Endometrial microvascular endothelial cells (primary cell): ENCODE results near the gene GPR119. TPM values are rescaled to one million over a fixed set of nuclear protein-coding genes. Genes with fewer than 3 reads are reported as not detected.
"Not testable (repeated sequence)": the region's sequence is repeated elsewhere in the genome, so short reads cannot be mapped to it uniquely, and the experiment has no call there.

Experiments used
- in situ Hi-C: cut with HindIII; loops from 2 replicates; pipeline ENCODE4 v1.10.0; 2017; ENCODE audit warnings: low sequenced_read_pairs, low pct_unique_long_range_greater_than_20kb; ENCODE audit errors: inconsistent ontology term
- total RNA-seq: library from RNA; depleted of rRNA; stranded (reverse); fragments of >200 nt; gene quantifications from one replicate; pipeline ENCODE4 v1.2.3, GENCODE V29; 2015; ENCODE audit errors: inconsistent ontology term

The GPR119 gene
- total RNA-seq, result not detected

GRCh38 chrX:130385520-130385919, at the start of gene GPR119:
Gene GPR119, minus strand, starts transcription at chrX:130385674. Its CDS starts 227 bp downstream, at chrX:130385447.
- in situ Hi-C loops, result no loop called here

GRCh38 chrX:130429236-130429635, 43.8 kb upstream of the GPR119 start:
- in situ Hi-C loops, result not testable (repeated sequence)

DNA sequence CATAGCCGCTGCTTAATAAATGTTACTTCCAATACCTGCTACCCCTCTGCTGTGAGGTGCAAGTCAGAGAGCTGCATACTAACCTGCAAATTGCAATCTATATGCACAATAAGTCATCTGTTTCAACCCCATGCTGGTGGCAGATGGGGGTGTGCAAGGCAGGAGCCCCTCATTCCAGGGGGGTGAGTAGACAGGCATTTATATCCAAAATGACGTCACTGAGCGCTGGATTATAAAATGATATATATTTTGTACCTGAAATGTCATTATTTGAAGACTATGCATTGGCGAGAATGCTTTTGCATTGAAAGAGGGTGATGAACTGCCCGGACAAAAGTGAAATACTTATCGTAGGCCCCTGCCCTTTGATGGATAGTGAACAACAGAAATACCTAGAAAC, 41.1 kb upstream of the GPR119 start:
- in situ Hi-C loops, result no loop called here

GRCh38 chrX:130419263-130419662, 33.8 kb upstream of the GPR119 start:
- in situ Hi-C loops, result no loop called here

DNA sequence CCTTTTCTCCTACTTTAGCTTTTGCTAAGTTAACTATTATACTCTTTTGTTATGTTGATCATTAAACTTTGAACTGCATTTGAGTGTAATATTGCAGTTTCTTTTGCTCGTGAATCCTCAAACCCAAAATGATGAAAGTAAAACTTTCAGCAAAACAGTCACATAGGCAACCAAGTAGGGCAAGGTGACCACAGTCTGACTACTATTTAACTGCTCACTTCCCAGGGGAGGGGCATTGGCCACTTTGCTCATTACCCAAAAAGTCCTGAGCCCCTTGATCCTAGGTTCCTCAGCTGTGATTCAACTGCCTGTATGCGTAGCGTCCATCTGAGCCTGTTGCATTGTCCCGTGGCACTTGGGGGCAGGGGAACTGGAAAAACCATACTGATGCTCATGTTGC, 33.3 kb upstream of the GPR119 start:
- in situ Hi-C loops, result no loop called here

GRCh38 chrX:130418066-130418465, 32.6 kb upstream of the GPR119 start:
- in situ Hi-C loops, result no loop called here

DNA sequence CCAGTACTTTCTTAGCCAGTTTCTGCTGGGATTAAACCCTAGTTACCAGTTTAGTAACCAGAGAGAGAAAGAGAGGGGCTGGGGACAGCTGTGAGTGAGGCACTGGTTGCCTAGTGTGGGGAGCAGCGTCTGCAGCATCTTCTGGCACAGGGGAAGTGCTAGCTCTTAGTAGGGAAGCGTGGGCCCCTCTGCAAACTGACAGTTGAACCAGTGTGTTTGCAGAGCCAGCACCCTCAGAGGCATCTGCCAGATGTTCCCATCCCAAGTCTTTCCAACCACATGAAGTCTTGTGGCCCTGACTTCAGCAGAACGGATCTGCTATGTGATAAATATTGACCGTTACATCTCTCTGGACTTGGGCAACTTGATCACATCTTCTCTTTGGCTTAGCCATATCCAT, 31.3 kb upstream of the GPR119 start:
- in situ Hi-C loops, result no loop called here

- in situ Hi-C loops, result no loop called here
Observed at GRCh38 chrX:130415201-130415600, 29.7 kb upstream of the GPR119 start.

DNA sequence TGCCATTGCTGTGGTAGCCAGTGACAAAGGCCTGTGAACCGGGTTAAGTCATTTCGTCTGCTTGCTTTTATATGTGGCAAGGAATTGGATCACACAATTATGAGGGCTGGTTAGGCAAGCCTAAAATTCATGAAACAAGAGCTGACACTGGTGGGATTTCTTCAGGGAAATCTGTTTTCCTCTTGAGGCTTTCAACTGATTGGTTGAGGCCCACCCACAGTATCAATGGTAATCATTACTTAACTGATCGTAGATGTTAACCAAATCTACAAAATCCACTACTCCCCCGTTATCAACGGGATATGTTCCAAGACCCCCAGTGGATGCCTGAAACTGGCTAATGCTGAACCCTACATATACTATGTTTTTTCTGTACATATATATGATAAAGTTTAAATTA, 29.3 kb upstream of the GPR119 start:
- in situ Hi-C loops, result no loop called here

DNA sequence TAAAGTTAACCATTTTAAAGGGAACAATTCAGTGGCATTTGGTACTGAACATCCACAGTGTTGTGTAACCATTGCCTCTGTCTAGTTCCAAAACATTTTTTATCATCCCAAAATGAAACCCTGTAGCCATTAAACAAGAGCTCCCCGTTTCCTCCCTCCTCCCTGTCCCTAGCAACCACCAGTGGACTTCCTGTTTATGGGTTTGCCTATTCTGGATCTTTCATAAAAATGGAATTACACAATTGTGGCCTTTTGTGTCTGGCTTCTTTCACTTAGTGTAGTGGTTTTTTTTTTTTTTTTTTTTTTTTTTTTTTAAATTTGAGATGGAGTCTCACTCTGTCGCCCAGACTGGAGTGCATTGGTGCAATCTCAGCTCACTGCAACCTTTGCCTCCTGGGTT, 27.9 kb upstream of the GPR119 start:
- in situ Hi-C loops, result no loop called here

GRCh38 chrX:130402208-130402684, 16.8 kb upstream of the GPR119 start:
- in situ Hi-C loops, result no loop called here

DNA sequence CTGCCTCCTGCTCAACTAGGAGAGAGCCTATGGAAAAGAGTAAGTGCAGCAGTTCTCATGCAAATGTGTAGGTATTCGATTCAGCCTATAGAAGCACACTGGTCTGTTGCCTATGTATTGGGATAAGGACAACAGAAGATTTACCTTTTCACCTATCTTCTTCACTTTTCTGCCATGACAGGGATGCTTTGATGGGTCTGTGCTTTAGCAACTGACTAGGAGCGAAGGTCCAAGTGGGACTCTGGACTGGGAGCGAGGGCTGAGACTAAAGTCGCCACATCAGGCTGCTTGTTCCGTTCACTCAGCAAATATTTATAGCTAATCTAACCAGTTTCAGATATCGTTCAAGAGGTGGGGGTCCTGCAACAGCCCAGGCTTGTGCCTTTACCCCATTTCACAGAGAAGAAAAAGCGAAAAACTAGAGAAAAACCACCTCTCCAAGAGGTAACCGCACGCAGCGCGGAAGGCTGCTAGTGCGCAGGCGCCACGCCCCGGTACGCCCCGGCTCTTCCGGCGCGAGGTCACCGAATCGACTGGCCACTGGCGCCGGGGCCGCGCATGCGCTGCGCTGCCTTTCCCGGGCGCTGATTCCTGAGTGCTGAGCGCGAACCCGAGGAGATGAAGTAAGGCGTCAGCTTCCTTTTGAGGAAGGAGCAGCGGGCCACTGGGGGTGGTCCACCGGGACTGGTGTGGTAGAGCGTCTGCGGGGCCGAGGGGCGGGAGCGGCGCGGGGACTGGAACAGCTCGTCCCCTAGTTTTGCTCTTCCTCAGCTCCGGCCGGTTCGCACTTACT, 16.1 kb upstream of the GPR119 start, which contains the start of gene RBMX2:
TSS of gene RBMX2 (plus strand) at position 573 of the 793 bp plus-strand sequence. CDS start at position 619, 46 bp downstream.
- in situ Hi-C loops, result no loop called here

DNA sequence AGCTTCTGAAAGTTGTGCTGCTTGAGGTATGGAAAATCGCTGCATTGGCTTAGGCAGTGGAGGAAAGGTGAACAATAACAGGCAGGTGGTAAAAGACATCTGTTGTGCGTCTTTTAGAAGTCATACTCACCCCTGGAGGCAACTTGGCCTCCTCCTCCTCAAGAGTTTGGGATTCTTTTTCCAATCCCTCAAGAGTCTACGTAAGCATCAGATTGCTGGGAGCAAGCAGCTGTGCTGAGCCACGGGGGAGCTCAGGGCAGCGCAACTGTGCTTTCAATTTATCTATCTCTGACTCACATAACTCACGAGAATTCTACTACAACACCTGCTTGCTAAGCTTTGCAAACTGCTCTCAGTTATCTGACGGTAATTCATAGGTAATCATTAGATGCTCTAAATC, 9.9 kb upstream of the GPR119 start:
- in situ Hi-C loops, result no loop called here

DNA sequence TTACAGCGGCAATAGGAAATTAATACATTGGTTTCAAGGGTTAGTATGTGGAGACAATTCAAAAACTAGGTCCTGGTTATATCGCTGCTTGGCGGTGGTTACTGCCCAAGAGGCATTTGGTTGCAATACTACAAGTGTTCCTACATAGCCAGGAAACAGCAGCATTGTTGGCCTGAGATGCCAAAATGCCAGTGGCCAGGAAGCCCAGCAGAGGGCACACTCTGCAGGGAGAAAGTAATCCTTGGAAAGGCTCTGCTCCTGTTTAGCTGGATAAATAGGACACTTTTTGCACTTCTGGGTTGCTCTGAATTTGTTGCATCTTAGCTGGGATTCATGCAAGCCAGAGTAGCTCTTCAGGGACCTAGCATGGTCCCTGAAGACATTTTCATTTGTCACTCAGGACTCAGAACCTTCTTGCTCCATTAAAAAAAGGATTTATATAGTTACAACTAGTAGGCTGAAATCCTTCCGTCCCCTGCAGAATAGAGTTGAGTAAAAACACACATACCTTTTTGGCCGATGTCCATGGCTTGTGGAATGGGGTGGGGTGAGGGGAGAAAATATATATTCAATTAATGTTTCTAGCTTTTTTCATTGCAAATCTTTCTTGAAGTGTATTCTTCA, 8.1 kb upstream of the GPR119 start:
- in situ Hi-C loops, result no loop called here

- in situ Hi-C loops, result no loop called here
Observed at GRCh38 chrX:130386408-130386808, 934 bp upstream of the GPR119 start.

GRCh38 chrX:130378024-130378669, 7.3 kb downstream of the GPR119 start:
- in situ Hi-C loops, result no loop called here

DNA sequence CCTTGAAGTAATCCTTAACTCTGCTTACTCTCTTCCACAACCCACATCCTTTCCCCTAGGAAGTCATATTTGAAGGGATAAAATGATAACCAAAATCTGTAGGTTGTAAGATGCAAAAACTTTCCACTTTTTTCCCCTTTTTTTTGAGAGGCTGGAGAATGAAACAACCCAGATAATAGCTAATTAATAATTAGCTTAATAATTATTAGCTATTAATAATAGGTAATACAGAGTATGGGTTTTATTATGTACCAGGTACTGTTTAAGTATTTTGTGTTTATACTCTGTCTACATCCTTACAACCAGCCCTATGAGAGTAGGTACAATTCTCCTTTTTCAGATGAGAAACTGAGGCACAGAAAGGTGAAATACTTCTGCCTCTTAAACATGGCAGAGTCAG, 9.4 kb downstream of the GPR119 start:
- in situ Hi-C loops, result no loop called here

DNA sequence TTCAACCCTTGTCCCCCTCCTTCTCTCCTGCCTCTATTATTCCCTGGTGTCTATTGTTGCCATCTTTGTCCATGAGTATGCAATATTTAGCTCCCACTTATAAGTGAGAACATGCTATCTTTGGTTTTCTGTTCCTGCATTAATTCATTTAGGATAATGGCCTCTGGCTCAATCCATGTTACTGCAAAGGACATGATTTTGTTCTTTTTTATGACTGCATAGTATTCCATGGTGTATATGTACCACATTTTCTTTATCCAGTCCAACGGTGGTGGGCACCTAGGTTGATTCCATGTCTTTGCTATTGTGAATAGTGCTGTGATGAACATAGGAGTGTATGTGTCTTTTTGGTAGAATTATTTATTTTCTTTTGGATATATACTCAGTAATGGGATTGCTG, 33.4 kb downstream of the GPR119 start:
- in situ Hi-C loops, result not testable (repeated sequence)

DNA sequence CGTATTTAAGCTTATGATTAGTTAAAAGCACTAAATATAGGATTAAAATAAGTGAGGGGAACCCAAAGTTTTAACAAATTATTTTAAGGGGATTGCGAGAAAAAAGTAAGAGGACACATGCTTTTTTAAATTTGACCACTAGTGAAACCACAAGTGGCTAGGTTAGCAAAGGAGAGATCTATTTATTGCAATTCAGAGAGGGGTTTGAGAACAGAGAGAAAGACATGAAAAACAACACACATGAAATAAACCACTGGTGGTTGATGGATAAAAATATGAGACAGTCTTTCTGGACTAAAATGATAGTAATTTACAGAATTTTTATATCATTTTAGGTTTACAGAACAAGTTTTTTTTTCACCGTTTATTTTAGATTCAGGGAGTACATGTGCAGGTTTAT, 33.9 kb downstream of the GPR119 start:
- in situ Hi-C loops, result no loop called here

DNA sequence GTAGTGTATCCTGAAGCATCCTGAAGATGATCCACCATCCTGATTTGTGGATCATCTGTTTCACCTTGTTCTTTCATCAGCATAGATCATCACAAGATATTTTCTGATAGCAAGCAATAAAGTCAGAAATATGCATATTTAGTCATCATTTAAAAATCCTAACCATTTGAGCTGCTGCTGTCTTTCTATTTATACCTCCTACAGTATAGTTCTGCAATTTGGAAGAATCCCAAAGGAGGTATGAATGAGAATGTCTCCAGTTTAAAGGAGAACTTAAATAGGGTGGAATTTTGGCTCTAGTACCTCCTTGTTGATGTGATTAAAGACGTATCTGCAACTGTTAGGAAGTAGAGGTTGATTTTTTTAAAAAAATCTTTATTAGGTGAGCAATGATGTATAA, 38.2 kb downstream of the GPR119 start:
- in situ Hi-C loops, result no loop called here
